Activated T-cell treated with anti-CD3 and anti-CD28 coated beads, Interleukin-2, amount 50 U/mL, for 4 hours (primary cell): ENCODE measurements around the gene BCAP31. TPM values are rescaled to one million over a fixed set of nuclear protein-coding genes. Genes with fewer than 3 reads are reported as not detected.
A peak's percentile ranks its signal among the peaks of the same experiment; 100 is the strongest.

Experiments
- ATAC-seq, 2 donors: fragments of 200-7000 bp; cut with Tn5 transposase; one replicate each; pipeline ENCODE4 v1.10.0; 2021
- DNase-seq: peaks from one replicate; pipeline ENCODE4 v3.0.0-alpha.2; 2020
- H3K27me3 Mint-ChIP-seq: one replicate; pipeline ENCODE4 v1.8.0; 2021; ENCODE audit warnings: low read depth, mixed read lengths
- H3K36me3 Mint-ChIP-seq: one replicate; pipeline ENCODE4 v1.8.0; 2022; ENCODE audit warnings: mixed read lengths; ENCODE audit not compliant: insufficient read depth
- H3K4me1 Mint-ChIP-seq: one replicate; pipeline ENCODE4 v1.8.0; 2021; ENCODE audit warnings: low read depth, mixed read lengths
- H3K4me3 Mint-ChIP-seq: one replicate; pipeline ENCODE4 v1.8.0; 2021; ENCODE audit warnings: mild to moderate bottlenecking, moderate library complexity, mixed read lengths
- H3K9me3 Mint-ChIP-seq: one replicate; pipeline ENCODE4 v1.8.0; 2021; ENCODE audit warnings: mixed read lengths
- total RNA-seq, 3 donors: library from RNA; stranded (reverse); gene quantifications; one replicate each; pipeline ENCODE4 v1.2.1, GENCODE V29; 2021

Gene BCAP31
- total RNA-seq, 3 donors from 2014 or later = 134 to 176 (median 151) TPM

GRCh38 chrX:153681175-153681574 is 43.0 kb downstream of the BCAP31 start:
- no peaks in the 10 kb centered on the region for H3K4me1 Mint-ChIP-seq

GRCh38 chrX:153674219-153674851 is 49.9 kb downstream of the BCAP31 start:
- Mint-ChIP-seq H3K36me3 (no peaks in the 10 kb centered on the region), H3K9me3 (no peaks in the 10 kb centered on the region), H3K27me3 (peaks cover 22% of the 10 kb centered on the region), H3K4me1 (peaks cover 4% of the 10 kb centered on the region), H3K4me3 (peak overlapping the region; percentile 37)
- DNase-seq (no peak), ATAC-seq (no peak)

More at GRCh38 chrX:153681175-153681574, 43.0 kb downstream of the BCAP31 start:
- no peaks in the 10 kb centered on the region for H3K9me3 Mint-ChIP-seq
- peaks cover 5% of the 10 kb centered on the region for H3K27me3 Mint-ChIP-seq
- H3K36me3 Mint-ChIP-seq = no peaks in the 10 kb centered on the region
- DNase-seq (no peak), ATAC-seq (no peak)
- H3K4me3 Mint-ChIP-seq = no peak overlapping the region

GRCh38 chrX:153673428-153674218 is 50.6 kb downstream of the BCAP31 start, which contains the start of gene PNCK:
Gene PNCK (minus strand): TSS chrX:153673813. CDS start chrX:153673076, 737 bp downstream.
- DNase-seq (no peak), ATAC-seq (no peak)
- no peaks in the 10 kb centered on the region for H3K9me3 Mint-ChIP-seq
- peak within 1 kb of the TSS; percentile 37 for H3K4me3 Mint-ChIP-seq
- H3K36me3 Mint-ChIP-seq = no peaks in the 10 kb centered on the region
- peaks cover 4% of the 10 kb centered on the region for H3K4me1 Mint-ChIP-seq
- peaks cover 22% of the 10 kb centered on the region for H3K27me3 Mint-ChIP-seq

DNA sequence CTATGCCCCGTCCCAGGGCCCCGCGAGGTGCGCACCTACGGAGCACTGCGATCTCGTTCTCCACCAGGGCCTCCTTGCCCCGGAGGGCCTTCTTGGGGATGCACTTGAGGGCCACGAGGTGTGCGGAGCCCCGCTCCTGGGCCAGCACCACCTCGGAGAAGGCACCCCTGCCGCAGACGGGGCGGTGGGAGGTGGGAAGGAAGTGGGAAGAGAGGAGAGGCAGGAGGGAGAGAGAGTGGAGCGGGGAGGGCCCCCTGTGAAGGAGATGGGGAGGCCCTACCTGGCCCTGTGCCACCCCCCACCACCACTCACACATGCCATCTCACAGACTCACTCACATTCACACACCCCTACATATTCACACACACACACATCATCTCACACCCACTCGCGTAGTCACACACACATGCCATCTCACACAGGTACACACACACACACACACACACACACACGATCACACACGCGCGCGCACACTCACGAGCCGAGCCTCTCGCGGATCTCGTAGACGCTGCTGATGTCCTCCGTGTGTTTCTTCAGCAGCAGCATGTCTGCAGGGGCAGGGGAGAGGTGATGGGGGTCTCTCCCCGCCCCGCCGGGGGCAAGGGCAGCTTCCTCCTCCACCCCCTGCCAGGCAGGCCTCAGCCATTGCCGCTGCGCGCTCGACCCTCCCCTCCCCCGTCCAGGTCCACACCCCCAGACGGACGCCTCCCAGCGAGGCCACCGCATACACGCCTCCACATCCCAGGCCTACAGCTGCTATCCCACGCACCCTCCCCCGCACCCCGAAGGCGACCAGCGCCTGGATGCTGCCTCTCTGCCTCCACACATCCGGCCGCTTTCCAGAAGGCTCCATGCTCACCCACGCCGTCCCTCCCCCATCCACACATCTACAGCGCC is 51.4 kb downstream of the BCAP31 start:
- peaks cover 4% of the 10 kb centered on the region for H3K4me1 Mint-ChIP-seq
- H3K9me3 Mint-ChIP-seq = no peaks in the 10 kb centered on the region
- DNase-seq (no peak), ATAC-seq (no peak)
- no peak overlapping the region for H3K4me3 Mint-ChIP-seq
- peaks cover 23% of the 10 kb centered on the region for H3K27me3 Mint-ChIP-seq
- no peaks in the 10 kb centered on the region for H3K36me3 Mint-ChIP-seq

DNA sequence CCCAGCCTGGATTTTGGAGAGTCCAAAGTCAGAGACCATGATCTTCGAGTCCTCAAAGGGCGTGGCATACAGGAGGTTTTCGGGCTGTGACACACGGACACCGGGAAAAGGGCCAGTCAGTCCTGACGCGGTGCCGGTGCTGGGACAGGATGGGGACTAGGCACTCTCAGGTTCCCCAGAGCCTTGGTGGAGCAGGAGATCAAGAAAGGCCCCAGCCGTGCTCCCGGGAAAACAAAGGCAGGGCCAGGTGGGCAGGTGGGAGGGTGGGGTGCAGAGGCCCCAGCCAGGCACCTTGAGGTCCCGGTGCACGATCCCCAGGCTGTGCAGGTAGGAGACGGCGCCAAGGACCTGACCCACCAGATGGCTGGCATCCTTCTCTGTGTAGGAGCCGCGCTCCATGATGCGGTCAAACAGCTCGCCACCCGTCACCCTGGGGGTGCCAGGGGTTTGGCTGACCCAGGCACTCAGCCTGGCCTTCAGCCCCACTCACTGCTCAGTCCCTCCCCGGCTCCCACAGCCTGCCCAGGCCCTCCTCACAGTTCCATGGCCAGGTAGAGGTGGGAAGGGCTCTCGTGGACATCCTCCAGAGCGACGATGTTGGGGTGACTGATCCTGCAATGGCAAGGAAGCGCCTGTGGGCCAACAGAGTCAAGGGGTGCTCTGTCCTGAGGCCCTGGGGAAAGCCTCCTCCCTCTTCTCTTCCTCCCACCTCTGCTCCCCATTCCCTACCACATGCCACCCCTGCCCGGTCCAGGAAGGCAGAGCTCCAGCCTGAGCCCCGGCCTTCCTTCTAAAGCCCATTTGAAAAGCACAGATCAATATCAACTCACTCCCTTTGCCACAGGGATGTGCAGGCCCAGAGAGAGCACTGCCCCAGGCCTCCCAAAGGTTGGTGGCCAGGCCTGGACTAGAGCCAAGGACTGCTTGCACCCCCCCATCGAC is 52.3 kb downstream of the BCAP31 start:
- no peaks in the 10 kb centered on the region for H3K36me3 Mint-ChIP-seq
- peaks cover 24% of the 10 kb centered on the region for H3K27me3 Mint-ChIP-seq
- DNase-seq (no peak), ATAC-seq (no peak)
- no peaks in the 10 kb centered on the region for H3K9me3 Mint-ChIP-seq
- H3K4me1 Mint-ChIP-seq = peaks cover 7% of the 10 kb centered on the region
- H3K4me3 Mint-ChIP-seq = no peak overlapping the region

- Mint-ChIP-seq H3K36me3 (no peaks in the 10 kb centered on the region), H3K9me3 (no peaks in the 10 kb centered on the region), H3K4me3 (no peak overlapping the region), H3K27me3 (peaks cover 23% of the 10 kb centered on the region), H3K4me1 (peaks cover 7% of the 10 kb centered on the region)
- ATAC-seq = no peak
- DNase-seq = no peak
Measured at GRCh38 chrX:153670748-153671588, 53.2 kb downstream of the BCAP31 start.

- no peaks in the 10 kb centered on the region for H3K9me3 Mint-ChIP-seq
- ATAC-seq = no peak
- H3K4me1 Mint-ChIP-seq = peaks cover 7% of the 10 kb centered on the region
- peaks cover 23% of the 10 kb centered on the region for H3K27me3 Mint-ChIP-seq
- no peak overlapping the region for H3K4me3 Mint-ChIP-seq
- DNase-seq = no peak
- no peaks in the 10 kb centered on the region for H3K36me3 Mint-ChIP-seq
Measured at GRCh38 chrX:153669901-153670731, 54.1 kb downstream of the BCAP31 start.

DNA sequence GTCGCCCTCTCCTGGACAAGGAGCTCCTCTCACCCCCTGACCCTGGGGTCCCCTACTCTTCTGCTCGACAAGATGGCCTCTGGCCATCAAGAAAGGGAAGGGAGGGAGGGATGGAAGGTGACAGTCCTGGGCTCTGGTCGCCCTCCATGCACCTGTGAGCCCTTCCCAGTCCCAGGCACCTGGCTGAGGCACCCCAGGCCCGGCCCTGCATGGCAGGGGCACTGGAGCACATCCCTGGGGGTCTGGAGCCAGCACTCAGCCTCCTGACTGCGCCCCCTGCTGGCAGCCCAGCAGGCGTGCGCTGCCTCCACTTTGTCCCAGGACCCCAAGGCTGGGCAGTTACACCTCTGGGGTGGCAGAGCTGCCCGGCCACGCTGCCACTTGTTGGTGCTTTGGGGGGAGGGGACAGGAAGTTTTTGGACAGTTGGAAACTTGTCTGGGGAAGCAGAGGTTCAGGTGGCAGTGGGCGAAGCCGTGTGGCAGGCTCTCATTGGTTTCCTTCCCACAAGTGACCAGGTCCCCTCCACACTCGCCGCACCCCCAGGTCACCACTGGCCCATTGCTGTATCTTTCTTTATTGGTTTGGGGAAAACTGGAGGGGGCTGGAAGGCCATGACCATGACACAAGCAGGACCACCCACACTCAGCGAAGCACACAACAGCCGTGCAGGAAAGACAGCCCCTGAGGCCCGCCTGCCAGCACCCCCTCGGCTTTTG is 54.9 kb downstream of the BCAP31 start:
- Mint-ChIP-seq H3K4me3 (no peak overlapping the region), H3K27me3 (peaks cover 16% of the 10 kb centered on the region), H3K4me1 (peaks cover 7% of the 10 kb centered on the region), H3K9me3 (no peaks in the 10 kb centered on the region), H3K36me3 (no peaks in the 10 kb centered on the region)
- peak; percentile 41 to 62 for ATAC-seq
- peak; percentile 40 for DNase-seq

DNA sequence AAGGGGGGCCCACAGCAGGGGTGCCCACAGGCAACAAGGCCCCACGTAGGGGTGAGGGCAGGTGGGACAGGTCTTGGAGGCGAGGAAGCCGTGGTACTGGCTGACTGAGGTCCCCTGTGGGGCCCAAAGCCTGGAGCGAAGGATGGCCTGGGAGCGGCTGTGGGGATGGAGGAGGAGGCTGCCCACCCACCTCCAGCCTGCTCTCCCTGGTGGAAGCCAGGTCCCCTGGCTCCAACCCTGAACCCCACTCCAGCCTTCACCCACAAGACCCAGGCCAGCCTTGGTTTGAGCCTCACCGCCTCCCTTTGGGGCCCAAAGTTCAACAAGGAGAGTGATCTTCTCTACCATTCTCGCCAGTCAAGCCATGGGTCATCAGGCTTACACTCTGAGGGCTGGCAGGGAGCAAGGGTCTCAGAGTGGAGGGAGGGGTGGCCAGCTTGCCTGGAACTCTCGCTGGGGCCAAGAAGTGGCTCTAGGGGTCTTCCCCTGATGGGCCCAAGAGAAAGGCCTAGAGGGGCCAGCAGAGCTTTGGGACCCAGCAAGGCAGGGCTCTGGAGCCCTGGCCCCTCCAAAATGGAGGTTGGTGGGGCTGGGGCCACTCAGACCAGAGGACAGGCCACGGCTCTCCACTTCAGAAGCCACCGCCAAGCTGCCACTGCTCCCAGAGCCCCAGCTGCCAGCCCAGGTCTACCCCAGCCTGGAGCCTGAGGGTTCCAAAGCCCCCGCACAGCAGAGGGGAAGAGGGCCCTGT is 55.6 kb downstream of the BCAP31 start:
- no peak for DNase-seq
- H3K36me3 Mint-ChIP-seq = no peaks in the 10 kb centered on the region
- no peaks in the 10 kb centered on the region for H3K9me3 Mint-ChIP-seq
- no peak overlapping the region for H3K4me3 Mint-ChIP-seq
- H3K4me1 Mint-ChIP-seq = peaks cover 5% of the 10 kb centered on the region
- no peak for ATAC-seq
- peaks cover 12% of the 10 kb centered on the region for H3K27me3 Mint-ChIP-seq

DNA sequence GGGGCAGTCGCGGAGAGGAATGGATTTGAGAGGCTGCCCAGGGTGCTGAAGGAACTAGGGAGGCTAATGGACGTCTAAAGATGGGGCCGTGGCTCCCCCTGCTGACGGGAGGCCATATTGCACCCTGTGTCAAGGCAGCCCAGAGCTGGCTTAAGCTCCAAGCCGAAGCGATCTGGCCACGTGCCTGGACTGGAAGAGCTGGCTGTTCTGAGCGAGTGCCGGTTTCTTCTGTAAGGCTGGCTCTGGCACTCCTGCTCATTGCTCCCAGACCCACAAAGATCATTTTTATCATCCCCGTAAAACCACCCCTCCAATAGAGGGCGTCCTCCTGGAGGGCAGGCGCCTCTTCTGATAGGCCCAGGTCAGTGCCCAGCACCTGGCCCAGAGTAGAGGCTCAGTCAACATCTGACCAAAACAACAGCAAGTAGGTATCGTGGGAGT is 56.2 kb downstream of the BCAP31 start:
- DNase-seq = peak; percentile 74
- peak overlapping the region; percentile 77 for H3K4me3 Mint-ChIP-seq
- no peaks in the 10 kb centered on the region for H3K36me3 Mint-ChIP-seq
- peak; percentile 79 to 82 for ATAC-seq
- no peaks in the 10 kb centered on the region for H3K9me3 Mint-ChIP-seq
- peaks cover 5% of the 10 kb centered on the region for H3K4me1 Mint-ChIP-seq
- peaks cover 9% of the 10 kb centered on the region for H3K27me3 Mint-ChIP-seq

DNA sequence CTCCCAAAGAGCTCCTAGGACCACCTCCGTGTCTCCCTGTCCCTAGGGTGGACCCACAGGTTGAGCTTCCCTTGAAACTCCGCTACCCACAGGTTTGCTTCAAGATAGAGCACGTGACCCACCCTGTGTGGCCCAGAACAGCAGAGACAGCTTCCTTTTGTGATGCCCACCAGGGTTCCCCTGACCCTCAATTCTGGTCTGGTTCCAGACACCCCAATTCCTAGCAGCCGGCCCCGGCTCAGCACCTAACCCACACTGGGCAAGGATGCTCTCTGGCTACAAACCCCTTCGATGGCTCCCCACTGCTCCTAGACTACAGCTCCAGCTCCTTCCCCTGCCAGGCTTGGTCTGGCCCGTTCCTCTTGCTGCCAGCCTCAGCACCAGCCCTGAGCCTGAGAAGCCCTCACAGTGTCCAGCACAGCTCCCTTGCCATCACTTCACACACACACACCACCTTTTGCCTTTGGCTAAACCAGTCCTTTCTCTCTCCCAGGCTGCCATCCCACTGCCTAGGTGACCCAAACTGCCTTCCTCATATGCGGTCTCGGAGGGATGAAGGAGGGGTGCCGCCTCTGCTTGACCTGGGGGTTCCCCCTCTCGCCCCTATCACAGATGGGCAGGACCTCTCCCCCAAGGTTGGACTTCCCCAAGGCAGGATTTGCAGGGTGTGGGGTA is 56.8 kb downstream of the BCAP31 start:
- peak in 1 of 2 donors; percentile 23 for ATAC-seq
- no peak for DNase-seq
- Mint-ChIP-seq H3K9me3 (no peaks in the 10 kb centered on the region), H3K4me3 (peak overlapping the region; percentile 77), H3K27me3 (peaks cover 7% of the 10 kb centered on the region), H3K4me1 (peaks cover 3% of the 10 kb centered on the region), H3K36me3 (no peaks in the 10 kb centered on the region)
